ENCODE results near the gene ATG9B.

ATG9B gene

DNA sequence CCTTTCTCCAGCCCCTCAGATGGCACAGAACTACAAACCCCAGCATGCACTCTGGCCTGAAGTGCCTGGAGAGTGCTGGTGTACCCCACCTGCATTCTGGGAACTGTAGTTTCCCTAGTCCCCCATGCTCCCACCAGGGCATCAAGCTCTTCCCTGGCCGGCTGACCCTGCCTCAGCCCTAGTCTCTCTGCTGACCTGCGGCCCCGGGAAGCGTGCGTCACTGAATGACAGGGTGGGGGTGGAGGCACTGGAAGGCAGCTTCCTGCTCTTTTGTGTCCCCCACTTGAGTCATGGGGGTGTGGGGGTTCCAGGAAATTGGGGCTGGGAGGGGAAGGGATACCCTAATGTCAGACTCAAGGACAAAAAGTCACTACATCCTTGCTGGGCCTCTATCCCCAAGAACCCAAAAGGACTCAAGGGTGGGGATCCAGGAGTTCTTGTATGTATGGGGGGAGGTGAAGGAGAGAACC is 31.4 kb downstream of the ATG9B start:
- no peak overlapping the region for H3K4me3 ChIP-seq (ENCODE audit: low read depth in 1 of 2, low read length in 2 of 2)
- peaks cover 0 to 4% of the 10 kb centered on the region in 2 donors for H3K27me3 ChIP-seq (ENCODE audit: control insufficient read depth in 1 of 2, insufficient read depth in 2 of 2, low read length in 2 of 2)
- H3K9ac ChIP-seq (ENCODE audit: low read length) = no peak overlapping the region
- H3K27ac ChIP-seq (ENCODE audit: low read depth, low read length) = no peak overlapping the region
- H3K9me3 ChIP-seq (ENCODE audit: low read length) = no peaks in the 10 kb centered on the region
- peaks cover 17% of the 10 kb centered on the region for H3K4me1 ChIP-seq (ENCODE audit: insufficient read depth, low read length)
- H3K36me3 ChIP-seq (ENCODE audit: insufficient read depth, low read length) = no peaks in the 10 kb centered on the region

DNA sequence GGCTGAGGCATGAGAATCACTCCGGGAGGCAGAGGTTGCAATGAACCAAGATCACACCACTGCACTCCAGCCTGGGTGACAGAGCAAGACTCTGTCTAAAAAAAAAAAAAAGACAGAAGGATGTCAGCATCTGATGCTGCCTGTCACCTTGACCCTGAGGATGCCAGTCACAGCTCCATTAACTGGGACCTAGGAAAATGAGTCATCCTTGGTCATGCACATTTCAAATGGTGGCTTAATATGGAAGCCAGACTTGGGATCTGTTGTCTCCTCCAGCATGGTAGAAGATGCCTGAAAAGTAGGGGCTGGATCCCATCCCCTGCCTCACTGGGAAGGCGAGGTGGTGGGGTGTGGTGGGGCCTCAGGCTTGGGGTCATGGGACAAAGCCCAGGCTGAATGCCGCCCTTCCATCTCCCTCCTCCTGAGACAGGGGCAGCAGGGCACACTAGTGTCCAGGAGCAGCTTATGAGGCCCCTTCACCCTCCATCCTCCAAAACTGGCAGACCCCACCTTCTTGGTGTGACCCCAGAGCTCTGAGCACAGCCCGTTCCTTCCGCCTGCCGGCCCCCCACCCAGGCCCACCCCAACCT is 32.1 kb downstream of the ATG9B start:
- Histone ChIP-seq H3K4me1 (ENCODE audit: insufficient read depth, low read length) (peaks cover 17% of the 10 kb centered on the region), H3K36me3 (ENCODE audit: insufficient read depth, low read length) (no peaks in the 10 kb centered on the region), H3K9me3 (ENCODE audit: low read length) (no peaks in the 10 kb centered on the region), H3K27me3 (ENCODE audit: control insufficient read depth in 1 of 2, insufficient read depth in 2 of 2, low read length in 2 of 2) (peaks cover 0 to 3% of the 10 kb centered on the region in 2 donors), H3K27ac (ENCODE audit: low read depth, low read length) (no peak overlapping the region), H3K4me3 (ENCODE audit: low read depth in 1 of 2, low read length in 2 of 2) (no peak overlapping the region), H3K9ac (ENCODE audit: low read length) (no peak overlapping the region)

DNA sequence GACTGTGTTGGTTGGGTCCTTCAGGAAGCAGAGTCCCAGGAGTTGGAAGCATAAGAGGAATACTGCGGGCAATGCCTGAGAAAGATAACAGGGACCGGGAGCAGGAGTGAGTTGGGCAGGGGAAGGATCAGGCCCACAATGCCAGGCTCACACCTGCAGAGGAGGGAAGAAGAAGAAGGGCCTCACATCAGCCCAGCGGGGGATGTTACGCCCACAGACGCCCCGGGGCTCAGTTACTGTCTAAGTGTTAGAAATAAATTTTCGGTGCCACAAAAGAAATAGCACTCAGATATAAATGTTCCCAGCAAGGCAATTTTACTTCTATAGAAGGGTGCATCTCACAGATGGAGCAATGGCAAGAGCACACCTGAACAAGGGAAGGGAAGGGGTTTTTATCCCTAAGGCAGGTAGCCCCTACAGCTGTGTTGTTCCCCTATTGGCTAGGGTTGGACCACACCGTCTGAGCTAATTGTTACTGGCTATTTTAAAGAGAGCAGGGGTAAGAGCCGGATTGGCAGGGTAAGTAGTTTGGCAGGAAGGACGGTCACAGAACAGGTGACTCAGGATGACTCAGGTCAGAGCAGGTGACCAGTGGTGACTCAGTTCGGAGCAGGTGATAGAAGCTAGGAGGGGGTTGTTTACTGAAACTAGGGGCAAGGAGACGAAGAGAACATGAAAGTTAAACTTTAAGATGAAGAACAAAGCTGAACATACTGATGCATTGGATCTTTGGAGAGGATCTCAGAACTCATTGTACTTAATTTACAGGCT is 33.7 kb downstream of the ATG9B start, which contains the start of gene NOS3:
Gene NOS3, plus strand, starts transcription at position 602 of the 771 bp plus-strand sequence. CDS start 2,787 bp downstream, outside the sequence.
- H3K27ac ChIP-seq (ENCODE audit: low read depth, low read length) = no peak within 1 kb of the TSS
- H3K27me3 ChIP-seq (ENCODE audit: control insufficient read depth in 1 of 2, insufficient read depth in 2 of 2, low read length in 2 of 2) = no peaks in the 10 kb centered on the region
- no peak within 1 kb of the TSS for H3K9ac ChIP-seq (ENCODE audit: low read length)
- no peaks in the 10 kb centered on the region for H3K36me3 ChIP-seq (ENCODE audit: insufficient read depth, low read length)
- peaks cover 21% of the 10 kb centered on the region for H3K4me1 ChIP-seq (ENCODE audit: insufficient read depth, low read length)
- no peak within 1 kb of the TSS for H3K4me3 ChIP-seq (ENCODE audit: low read depth in 1 of 2, low read length in 2 of 2)
- H3K9me3 ChIP-seq (ENCODE audit: low read length) = no peaks in the 10 kb centered on the region

DNA sequence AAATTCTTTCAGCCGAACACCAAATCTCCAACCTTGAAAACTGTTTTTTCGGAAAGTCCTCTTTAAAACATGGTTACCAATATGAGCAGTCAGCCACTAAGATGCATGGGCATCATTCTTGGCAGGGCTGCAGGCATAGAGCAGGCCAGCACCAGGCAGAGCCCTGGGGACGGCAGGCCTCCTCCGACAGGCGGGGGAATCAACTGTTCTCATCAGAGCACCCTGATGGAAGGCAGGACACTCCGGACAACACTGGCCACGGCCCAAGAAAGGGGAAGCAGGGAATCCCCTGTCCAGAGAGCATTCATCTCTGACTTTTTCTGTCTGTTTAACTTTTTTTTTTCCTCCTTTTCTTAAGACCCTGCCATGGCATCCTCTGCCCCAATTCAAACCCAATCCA is 34.8 kb downstream of the ATG9B start:
- no peak overlapping the region for H3K27ac ChIP-seq (ENCODE audit: low read depth, low read length)
- no peak overlapping the region for H3K4me3 ChIP-seq (ENCODE audit: low read depth in 1 of 2, low read length in 2 of 2)

DNA sequence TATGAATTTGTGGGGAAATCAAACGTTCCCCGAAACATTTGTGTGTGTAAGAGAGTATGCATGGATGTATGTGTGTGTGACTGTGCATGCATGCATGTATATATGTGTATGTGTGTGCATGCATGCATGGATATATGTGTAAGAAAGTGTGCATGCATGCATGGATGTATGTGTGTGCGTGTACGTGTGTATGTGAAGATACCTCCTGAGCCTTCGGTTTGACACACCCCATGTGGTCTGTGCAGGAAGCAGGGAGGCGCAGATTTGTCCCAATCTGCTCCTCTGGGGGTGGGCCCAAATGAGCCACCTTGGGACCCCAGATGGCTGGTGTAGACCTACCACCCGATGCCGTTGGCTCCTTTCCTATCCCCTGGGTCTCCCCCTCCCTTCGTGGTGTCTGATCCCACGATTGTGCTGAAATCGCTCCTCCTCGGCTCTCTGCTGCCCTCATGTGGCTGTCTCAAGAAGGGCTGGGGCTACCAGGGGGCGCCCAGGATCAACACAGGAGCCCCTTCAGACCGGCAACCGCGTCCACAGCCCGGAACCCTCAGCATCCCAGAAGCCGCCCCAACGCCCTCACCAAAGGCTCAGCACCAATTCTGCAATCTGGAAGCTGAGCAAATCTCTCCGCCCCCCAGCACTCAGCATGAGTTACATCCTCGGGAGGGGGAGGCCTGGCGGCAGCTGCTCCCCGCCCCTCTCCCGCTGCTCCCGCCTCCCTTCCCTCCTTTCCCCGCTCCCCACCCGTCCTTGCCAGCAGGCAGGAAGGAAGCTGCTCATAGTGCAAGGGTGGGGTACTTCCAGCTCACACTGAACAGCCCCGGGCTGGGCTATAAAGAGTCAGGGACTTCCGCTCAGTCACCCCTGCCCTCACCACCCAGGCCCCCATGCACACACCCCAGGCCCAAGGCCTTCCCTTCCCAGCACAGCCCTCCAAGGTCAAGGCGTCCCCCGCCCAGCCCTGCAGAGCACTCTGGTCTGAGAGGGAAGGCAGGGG is 35.8 kb downstream of the ATG9B start:
- Histone ChIP-seq H3K9ac (ENCODE audit: low read length) (no peak overlapping the region), H3K9me3 (ENCODE audit: low read length) (no peaks in the 10 kb centered on the region), H3K4me1 (ENCODE audit: insufficient read depth, low read length) (peaks cover 21% of the 10 kb centered on the region), H3K27ac (ENCODE audit: low read depth, low read length) (no peak overlapping the region), H3K4me3 (ENCODE audit: low read depth in 1 of 2, low read length in 2 of 2) (peak overlapping the region in 1 of 2 donors; percentile 27), H3K27me3 (ENCODE audit: control insufficient read depth in 1 of 2, insufficient read depth in 2 of 2, low read length in 2 of 2) (no peaks in the 10 kb centered on the region), H3K36me3 (ENCODE audit: insufficient read depth, low read length) (no peaks in the 10 kb centered on the region)

More for the DNA sequence above, 34.8 kb downstream of the ATG9B start:
- Histone ChIP-seq H3K27me3 (ENCODE audit: control insufficient read depth in 1 of 2, insufficient read depth in 2 of 2, low read length in 2 of 2) (no peaks in the 10 kb centered on the region), H3K9me3 (ENCODE audit: low read length) (no peaks in the 10 kb centered on the region), H3K9ac (ENCODE audit: low read length) (no peak overlapping the region), H3K4me1 (ENCODE audit: insufficient read depth, low read length) (peaks cover 21% of the 10 kb centered on the region), H3K36me3 (ENCODE audit: insufficient read depth, low read length) (no peaks in the 10 kb centered on the region)

DNA sequence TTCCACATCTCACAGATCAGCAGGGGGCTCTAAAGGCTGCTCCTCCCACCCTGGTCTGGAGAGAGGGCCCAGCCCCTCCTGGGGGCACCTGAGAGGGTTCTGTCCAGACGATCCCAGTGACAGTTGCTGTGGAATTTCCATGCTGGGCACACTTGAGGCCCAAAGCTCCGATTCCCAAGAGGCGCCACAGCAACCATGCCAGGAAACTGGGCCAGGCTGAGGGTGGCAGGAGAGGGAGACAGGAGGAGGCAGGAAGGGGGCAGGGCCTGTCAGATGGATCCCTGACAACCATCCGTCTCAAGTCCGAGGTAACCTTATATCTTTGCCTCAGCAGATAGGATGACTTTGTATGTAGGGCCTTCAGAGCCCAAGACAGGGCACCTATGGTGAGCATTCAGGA is 37.7 kb downstream of the ATG9B start:
- Histone ChIP-seq H3K9ac (ENCODE audit: low read length) (no peak overlapping the region), H3K27me3 (ENCODE audit: control insufficient read depth in 1 of 2, insufficient read depth in 2 of 2, low read length in 2 of 2) (no peaks in the 10 kb centered on the region), H3K36me3 (ENCODE audit: insufficient read depth, low read length) (no peaks in the 10 kb centered on the region), H3K9me3 (ENCODE audit: low read length) (no peaks in the 10 kb centered on the region), H3K4me3 (ENCODE audit: low read depth in 1 of 2, low read length in 2 of 2) (no peak overlapping the region), H3K4me1 (ENCODE audit: insufficient read depth, low read length) (peaks cover 21% of the 10 kb centered on the region), H3K27ac (ENCODE audit: low read depth, low read length) (no peak overlapping the region)

DNA sequence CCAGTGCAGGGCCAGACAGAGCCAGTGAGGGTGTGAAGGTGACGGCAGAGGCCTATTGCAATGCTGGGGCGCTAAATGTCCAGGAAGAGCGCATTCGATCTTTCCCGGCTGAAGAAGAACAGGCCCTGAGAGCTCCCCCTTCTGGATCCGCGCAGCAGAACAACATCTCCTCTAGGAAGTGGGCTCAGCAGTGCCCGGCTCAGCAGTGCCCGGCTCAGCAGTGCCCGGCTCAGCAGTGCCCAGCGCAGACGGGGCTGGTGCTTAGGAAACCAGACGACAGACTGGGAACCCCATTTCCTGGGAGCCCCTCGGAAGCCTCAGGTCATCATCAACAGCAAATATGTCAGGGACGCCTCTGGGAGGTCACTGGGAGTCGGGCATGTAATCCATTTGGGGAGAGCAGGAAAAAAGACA is 38.2 kb downstream of the ATG9B start:
- Histone ChIP-seq H3K9me3 (ENCODE audit: low read length) (no peaks in the 10 kb centered on the region), H3K27me3 (ENCODE audit: control insufficient read depth in 1 of 2, insufficient read depth in 2 of 2, low read length in 2 of 2) (no peaks in the 10 kb centered on the region), H3K9ac (ENCODE audit: low read length) (no peak overlapping the region), H3K27ac (ENCODE audit: low read depth, low read length) (no peak overlapping the region), H3K36me3 (ENCODE audit: insufficient read depth, low read length) (no peaks in the 10 kb centered on the region), H3K4me3 (ENCODE audit: low read depth in 1 of 2, low read length in 2 of 2) (no peak overlapping the region), H3K4me1 (ENCODE audit: insufficient read depth, low read length) (peaks cover 21% of the 10 kb centered on the region)

DNA sequence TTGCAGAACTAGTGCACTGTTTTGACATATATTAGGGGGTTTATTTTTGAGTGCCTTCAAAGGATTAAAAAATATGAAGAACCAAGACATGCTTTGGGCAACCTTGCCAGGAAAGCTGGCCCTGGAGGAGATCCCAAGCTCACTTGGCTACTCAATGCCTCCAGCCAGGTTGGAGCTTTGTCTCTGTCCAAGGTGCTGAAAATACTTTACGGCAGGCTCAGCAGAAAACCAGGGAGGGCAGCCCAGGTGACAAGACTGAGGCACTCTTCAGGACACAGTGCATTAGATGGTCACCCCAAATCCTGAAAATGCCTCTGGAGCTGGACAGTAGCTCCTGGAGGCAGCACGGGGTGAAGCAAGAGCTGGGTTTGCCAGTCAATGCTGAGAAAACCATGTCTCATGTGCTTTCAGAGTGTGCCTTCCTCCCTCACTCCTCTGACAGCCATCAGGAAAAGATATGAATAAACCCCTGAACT is 40.4 kb downstream of the ATG9B start:
- H3K4me3 ChIP-seq (ENCODE audit: low read depth in 1 of 2, low read length in 2 of 2) = no peak overlapping the region
- no peak overlapping the region for H3K27ac ChIP-seq (ENCODE audit: low read depth, low read length)
- peaks cover 27% of the 10 kb centered on the region for H3K4me1 ChIP-seq (ENCODE audit: insufficient read depth, low read length)
- no peaks in the 10 kb centered on the region for H3K27me3 ChIP-seq (ENCODE audit: control insufficient read depth in 1 of 2, insufficient read depth in 2 of 2, low read length in 2 of 2)
- no peaks in the 10 kb centered on the region for H3K9me3 ChIP-seq (ENCODE audit: low read length)
- H3K9ac ChIP-seq (ENCODE audit: low read length) = no peak overlapping the region
- H3K36me3 ChIP-seq (ENCODE audit: insufficient read depth, low read length) = no peaks in the 10 kb centered on the region

DNA sequence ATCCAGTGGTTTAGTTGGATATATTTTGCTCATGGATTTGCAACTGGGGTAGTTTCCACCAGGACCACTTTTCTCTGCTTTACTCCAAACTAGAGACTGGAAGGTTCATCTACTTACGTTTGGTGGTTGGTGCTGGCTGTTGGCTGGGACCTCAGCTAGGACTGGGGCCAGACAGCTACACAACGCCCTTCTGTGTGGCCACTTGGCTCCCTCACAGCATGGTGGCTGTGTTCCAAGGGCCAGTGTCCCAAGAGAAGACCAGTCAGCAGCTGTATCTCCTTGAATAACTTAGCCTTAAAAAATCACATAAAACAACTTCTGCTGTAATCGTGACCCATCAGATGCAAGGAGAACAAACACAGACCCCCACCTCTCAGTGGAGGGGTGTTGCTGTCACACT is 41.9 kb downstream of the ATG9B start:
- Histone ChIP-seq H3K27me3 (ENCODE audit: control insufficient read depth in 1 of 2, insufficient read depth in 2 of 2, low read length in 2 of 2) (peaks cover 0 to under 1% of the 10 kb centered on the region in 2 donors), H3K27ac (ENCODE audit: low read depth, low read length) (no peak overlapping the region), H3K9me3 (ENCODE audit: low read length) (no peaks in the 10 kb centered on the region), H3K36me3 (ENCODE audit: insufficient read depth, low read length) (no peaks in the 10 kb centered on the region), H3K4me3 (ENCODE audit: low read depth in 1 of 2, low read length in 2 of 2) (no peak overlapping the region), H3K9ac (ENCODE audit: low read length) (no peak overlapping the region), H3K4me1 (ENCODE audit: insufficient read depth, low read length) (peaks cover 17% of the 10 kb centered on the region)

DNA sequence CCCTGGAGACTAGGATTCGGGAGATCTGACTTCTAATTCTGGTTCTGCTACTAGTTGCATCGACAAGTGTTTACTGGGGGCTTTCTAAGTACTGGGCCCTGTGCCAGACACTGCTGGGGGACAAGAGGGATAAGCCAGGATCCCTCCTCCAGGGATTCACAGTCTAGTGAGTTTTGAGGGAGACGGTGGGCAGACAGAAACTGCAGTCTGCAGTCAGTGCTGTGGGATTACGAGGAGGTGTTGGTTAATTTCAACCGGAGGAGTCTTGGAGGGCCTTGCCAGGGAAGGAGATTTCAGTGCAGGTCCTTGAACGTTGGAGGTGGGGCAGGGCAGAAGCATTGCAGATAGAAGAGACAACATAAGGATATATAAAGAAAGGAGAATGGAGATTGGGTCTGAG is 42.6 kb downstream of the ATG9B start:
- Histone ChIP-seq H3K27ac (ENCODE audit: low read depth, low read length) (no peak overlapping the region), H3K36me3 (ENCODE audit: insufficient read depth, low read length) (no peaks in the 10 kb centered on the region), H3K4me3 (ENCODE audit: low read depth in 1 of 2, low read length in 2 of 2) (no peak overlapping the region), H3K9ac (ENCODE audit: low read length) (no peak overlapping the region), H3K27me3 (ENCODE audit: control insufficient read depth in 1 of 2, insufficient read depth in 2 of 2, low read length in 2 of 2) (peaks cover 6 to 7% of the 10 kb centered on the region in 2 donors), H3K4me1 (ENCODE audit: insufficient read depth, low read length) (peaks cover 20% of the 10 kb centered on the region), H3K9me3 (ENCODE audit: low read length) (no peaks in the 10 kb centered on the region)

DNA sequence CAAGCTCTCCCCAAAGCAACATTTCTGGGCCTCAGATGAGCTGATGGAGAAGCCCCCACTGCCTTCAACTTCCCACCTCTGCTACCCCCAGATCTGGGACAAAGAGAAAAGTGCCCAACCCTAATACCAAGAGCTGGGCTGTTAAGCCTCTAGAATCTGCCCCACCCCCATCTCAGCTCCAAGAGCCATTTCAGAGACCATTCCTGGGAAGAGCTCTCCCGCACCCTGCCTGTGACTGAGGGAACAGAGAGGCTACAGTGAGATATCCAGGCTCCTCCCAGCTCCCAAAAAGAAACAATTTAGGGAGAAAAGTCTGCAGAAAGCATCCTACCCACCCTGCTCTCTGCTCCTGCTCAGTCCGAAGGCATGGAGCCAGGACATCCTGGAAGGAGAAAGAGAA is 43.6 kb downstream of the ATG9B start:
- peaks cover 27% of the 10 kb centered on the region for H3K4me1 ChIP-seq (ENCODE audit: insufficient read depth, low read length)
- H3K27me3 ChIP-seq (ENCODE audit: control insufficient read depth in 1 of 2, insufficient read depth in 2 of 2, low read length in 2 of 2) = peaks cover 6 to 8% of the 10 kb centered on the region in 2 donors
- peak overlapping the region; percentile 8 for H3K27ac ChIP-seq (ENCODE audit: low read depth, low read length)
- no peaks in the 10 kb centered on the region for H3K9me3 ChIP-seq (ENCODE audit: low read length)
- no peaks in the 10 kb centered on the region for H3K36me3 ChIP-seq (ENCODE audit: insufficient read depth, low read length)
- H3K9ac ChIP-seq (ENCODE audit: low read length) = no peak overlapping the region
- no peak overlapping the region for H3K4me3 ChIP-seq (ENCODE audit: low read depth in 1 of 2, low read length in 2 of 2)
